Transverse colon (tissue), 3 donors: Measurements from ENCODE around the gene PRKG1.

Experiments
- CTCF ChIP-seq, 5 experiments: fragments of 200-600 bp in 3 of 5; fragments of 450-650 bp in 2 of 5; sonication (generic) in 3 of 5; IDR thresholded peaks; 1 replicate in 2 of 5; 2 replicates in 3 of 5; pipeline ENCODE4 v1.5.1; 2016 to 2017; ENCODE audit warnings: antibody characterized with exemption in 5 of 5, inconsistent platforms in 3 of 5, mild to moderate bottlenecking in 2 of 5, moderate library complexity in 1 of 5
- EP300 ChIP-seq: sonication (generic); formaldehyde crosslinking; IDR thresholded peaks from one replicate; pipeline ENCODE4 v1.6.1; 2017; ENCODE audit warnings: antibody characterized with exemption, low read depth
- POLR2A ChIP-seq: fragments of 450-650 bp; IDR thresholded peaks from one replicate; pipeline ENCODE4 v1.6.1; 2016; ENCODE audit warnings: antibody characterized with exemption, mild to moderate bottlenecking, moderate library complexity

- no peak for TF ChIP-seq CTCF (IDR thresholded peaks at IDR 0.05)
- TF ChIP-seq EP300: no peak
- TF ChIP-seq POLR2A: no peak
Measured at GRCh38 chr10:51124852-51125251, 50.6 kb downstream of the PRKG1 start.
